Breast epithelium (tissue), 4 donors: ENCODE data around the gene CDH1. TPM values are rescaled to one million over a fixed set of nuclear protein-coding genes. Genes with fewer than 3 reads are reported as not detected.

Experiments used
- DNase-seq, 2 donors: peaks; one replicate each; pipeline ENCODE4 v3.0.0-alpha.2; 2019; ENCODE audit warnings: low spot score in 2 of 2
- H3K27ac ChIP-seq, 2 donors: fragments of 200-600 bp; sonication (generic) in 1 of 2; one replicate each; pipeline ENCODE4 v1.5.1; 2016 to 2019; ENCODE audit warnings: mild to moderate bottlenecking in 1 of 2
- H3K27me3 ChIP-seq, 2 donors: fragments of 200-600 bp; sonication (generic) in 1 of 2; one replicate each; pipeline versions ENCODE4 v1.5.1 to v1.6.0; 2017 to 2019; ENCODE audit warnings: control low read depth in 1 of 2, mild to moderate bottlenecking in 1 of 2
- H3K36me3 ChIP-seq: fragments of 200-600 bp; one replicate; pipeline ENCODE4 v1.5.1; 2019
- H3K4me1 ChIP-seq, 2 donors: fragments of 200-600 bp; sonication (generic); one replicate each; pipeline ENCODE4 v1.5.1; 2016 to 2019; ENCODE audit warnings: control low read depth in 1 of 2
- H3K4me3 ChIP-seq, 3 donors: fragments of 200-600 bp; sonication (generic); 1 replicate in 2 of 3; 2 replicates in 1 of 3; pipeline ENCODE4 v1.5.1; 2016 to 2019; ENCODE audit warnings: mild to moderate bottlenecking in 3 of 3, moderate library complexity in 2 of 3
- H3K9me3 ChIP-seq, 2 donors: fragments of 200-600 bp; sonication (generic) in 1 of 2; one replicate each; pipeline ENCODE4 v1.5.1; 2016 to 2019; ENCODE audit warnings: control low read depth in 1 of 2
- CTCF ChIP-seq, 3 donors: fragments of 450-650 bp; IDR thresholded peaks; one replicate each; pipeline ENCODE4 v1.5.1; 2016 to 2017; ENCODE audit warnings: antibody characterized with exemption in 3 of 3, mild to moderate bottlenecking in 3 of 3, moderate library complexity in 3 of 3
- POLR2A ChIP-seq: fragments of 450-650 bp; IDR thresholded peaks from one replicate; pipeline ENCODE4 v1.6.1; 2016; ENCODE audit warnings: antibody characterized with exemption, mild to moderate bottlenecking, moderate library complexity
- POLR2AphosphoS5 ChIP-seq, 3 donors: sonication (generic); formaldehyde crosslinking; IDR thresholded peaks; one replicate each; pipeline ENCODE4 v1.6.1; 2017; ENCODE audit warnings: antibody characterized with exemption in 3 of 3
- intact Hi-C: fragments of 100-400 bp; cut with DNase I; formaldehyde crosslinking; loops from one replicate; pipeline ENCODE4 v1.15.1; 2023; ENCODE audit warnings: low total_unique reads
- total RNA-seq, 3 donors: library from RNA; depleted of rRNA; stranded (reverse); fragments of >200 nt; gene quantifications; one replicate each; pipeline ENCODE4 v1.1.0, GENCODE V29; 2016

The CDH1 gene
- total RNA-seq, 3 donors from 2014 or later = 0.16 to 127 (median 86.5) TPM

- no peaks in the 10 kb centered on the region for H3K36me3 ChIP-seq
- no peaks in the 10 kb centered on the region for H3K4me1 ChIP-seq
- no peak for DNase-seq
- H3K27me3 ChIP-seq = no peaks in the 10 kb centered on the region
- intact Hi-C loops = no loop called here
- no peak overlapping the region for H3K4me3 ChIP-seq
- no peak for TF ChIP-seq POLR2A
- TF ChIP-seq CTCF (IDR thresholded peaks at IDR 0.05) = no peak
- TF ChIP-seq POLR2AphosphoS5 (IDR thresholded peaks at IDR 0.05) = no peak
- no peak overlapping the region for H3K27ac ChIP-seq
- no peaks in the 10 kb centered on the region for H3K9me3 ChIP-seq
Observed at GRCh38 chr16:68719993-68720489, 17.1 kb upstream of the CDH1 start.

GRCh38 chr16:68722119-68723024, 14.7 kb upstream of the CDH1 start:
- intact Hi-C loops = no loop called here

GRCh38 chr16:68724797-68725196, 12.3 kb upstream of the CDH1 start:
- Histone ChIP-seq H3K4me1 (no peaks in the 10 kb centered on the region), H3K36me3 (no peaks in the 10 kb centered on the region), H3K27ac (no peak overlapping the region), H3K9me3 (no peaks in the 10 kb centered on the region), H3K4me3 (no peak overlapping the region), H3K27me3 (no peaks in the 10 kb centered on the region)
- intact Hi-C loops = no loop called here
- no peak for TF ChIP-seq POLR2AphosphoS5 (IDR thresholded peaks at IDR 0.05)
- no peak for TF ChIP-seq CTCF (IDR thresholded peaks at IDR 0.05)
- no peak for TF ChIP-seq POLR2A
- DNase-seq = no peak

More at GRCh38 chr16:68722119-68723024, 14.7 kb upstream of the CDH1 start:
- Histone ChIP-seq H3K9me3 (no peaks in the 10 kb centered on the region), H3K27ac (no peak overlapping the region), H3K36me3 (no peaks in the 10 kb centered on the region), H3K27me3 (no peaks in the 10 kb centered on the region), H3K4me1 (no peaks in the 10 kb centered on the region), H3K4me3 (no peak overlapping the region)
- TF ChIP-seq POLR2AphosphoS5 (IDR thresholded peaks at IDR 0.05) (no peak), CTCF (IDR thresholded peaks at IDR 0.05) (no peak), POLR2A (no peak)
- DNase-seq = no peak

- no peaks in the 10 kb centered on the region for H3K36me3 ChIP-seq
- intact Hi-C loops = no loop called here
- no peak for DNase-seq
Observed at GRCh38 chr16:68728523-68728922, 8.6 kb upstream of the CDH1 start.

More at GRCh38 chr16:68728523-68728922, 8.6 kb upstream of the CDH1 start:
- H3K27ac ChIP-seq = no peak overlapping the region
- TF ChIP-seq POLR2AphosphoS5 (IDR thresholded peaks at IDR 0.05) (no peak), CTCF (IDR thresholded peaks at IDR 0.05) (no peak), POLR2A (no peak)
- H3K9me3 ChIP-seq = no peaks in the 10 kb centered on the region
- H3K4me1 ChIP-seq = no peaks in the 10 kb centered on the region
- no peak overlapping the region for H3K4me3 ChIP-seq
- H3K27me3 ChIP-seq = no peaks in the 10 kb centered on the region
